Kidney epithelial cell (primary cell): ENCODE results near the gene PRMT7. TPM values are rescaled to one million over a fixed set of nuclear protein-coding genes. Genes with fewer than 3 reads are reported as not detected.
A peak's percentile ranks its signal among the peaks of the same experiment; 100 is the strongest.

Experiments
- DNase-seq: peaks from one replicate; pipeline ENCODE4 v3.0.0-alpha.2; 2010; ENCODE audit warnings: low read depth
- H3K27me3 ChIP-seq: 2 replicates; pipeline ENCODE4 v1.6.0; 2011; ENCODE audit warnings: low read length; ENCODE audit not compliant: control insufficient read depth, insufficient read depth
- H3K36me3 ChIP-seq: 2 replicates; pipeline ENCODE4 v1.5.1; 2011; ENCODE audit warnings: low read length; ENCODE audit not compliant: control insufficient read depth, insufficient read depth
- H3K4me3 ChIP-seq: 2 replicates; pipeline ENCODE4 v1.5.1; 2011; ENCODE audit warnings: low read depth, mild to moderate bottlenecking, control low read depth, low read length
- CTCF ChIP-seq: IDR thresholded peaks from 2 replicates; pipeline ENCODE4 v1.5.1; 2011; ENCODE audit warnings: mild to moderate bottlenecking, moderate library complexity, low read length, control low read depth, inconsistent platforms; ENCODE audit not compliant: insufficient read depth, poor library complexity, severe bottlenecking
- total RNA-seq: library from RNA; depleted of rRNA; stranded (reverse); fragments of >200 nt; gene quantifications from 2 replicates; pipeline ENCODE4 v1.2.3, GENCODE V29; 2015

PRMT7 gene
- total RNA-seq, 1 donor from 2014 or later: 41.8 TPM

- H3K36me3 ChIP-seq: peaks cover 3% of the 10 kb centered on the region
- H3K27me3 ChIP-seq: no peaks in the 10 kb centered on the region
- no peak overlapping the region for H3K4me3 ChIP-seq
- TF ChIP-seq CTCF: peak; percentile 18
- no peak for DNase-seq
Measured at GRCh38 chr16:68355447-68356248, 44.8 kb downstream of the PRMT7 start.

DNA sequence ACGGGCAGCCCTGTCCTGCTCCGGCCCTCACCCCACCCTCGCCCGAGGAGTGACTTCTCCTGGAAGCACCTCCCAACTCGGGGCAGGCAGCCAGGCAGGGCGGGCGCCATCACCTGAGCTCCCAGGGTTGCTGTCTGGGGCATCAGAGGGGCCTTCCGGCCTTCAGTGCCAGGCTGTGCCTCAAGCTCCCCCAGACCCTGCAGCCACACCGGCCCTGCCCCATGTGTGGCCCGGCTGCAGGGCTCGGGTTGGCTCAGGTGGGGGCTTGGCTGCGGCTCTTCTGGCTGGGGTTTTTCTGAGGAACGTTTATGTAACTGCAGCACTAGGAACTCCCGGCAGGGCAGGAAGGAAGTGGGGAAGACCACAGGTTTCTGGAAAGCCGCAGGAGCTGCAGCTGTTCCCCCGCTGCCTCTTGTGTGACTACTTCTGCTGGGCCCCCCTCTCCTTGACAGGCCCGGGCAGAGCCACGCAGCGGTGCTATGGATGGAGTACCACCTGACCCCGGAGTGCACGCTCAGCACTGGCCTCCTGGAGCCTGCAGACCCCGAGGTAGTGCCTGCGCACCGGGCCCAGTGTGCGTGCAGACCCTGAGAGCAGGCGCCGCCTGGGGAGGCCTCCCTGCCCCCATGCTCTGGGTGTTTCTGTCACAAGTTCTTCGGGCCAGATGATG is 45.6 kb downstream of the PRMT7 start:
- no peak for DNase-seq
- Histone ChIP-seq H3K27me3 (no peaks in the 10 kb centered on the region), H3K4me3 (no peak overlapping the region), H3K36me3 (peaks cover 3% of the 10 kb centered on the region)
- no peak for TF ChIP-seq CTCF

- peaks cover 3% of the 10 kb centered on the region for H3K36me3 ChIP-seq
- DNase-seq: no peak
Measured at GRCh38 chr16:68356919-68357286, 46.1 kb downstream of the PRMT7 start.

GRCh38 chr16:68357521-68357922 is 46.7 kb downstream of the PRMT7 start:
- Histone ChIP-seq H3K27me3 (no peaks in the 10 kb centered on the region), H3K36me3 (peaks cover 3% of the 10 kb centered on the region), H3K4me3 (no peak overlapping the region)
- TF ChIP-seq CTCF: no peak
- no peak for DNase-seq

More at GRCh38 chr16:68356919-68357286, 46.1 kb downstream of the PRMT7 start:
- H3K4me3 ChIP-seq: no peak overlapping the region
- no peaks in the 10 kb centered on the region for H3K27me3 ChIP-seq
- no peak for TF ChIP-seq CTCF

DNA sequence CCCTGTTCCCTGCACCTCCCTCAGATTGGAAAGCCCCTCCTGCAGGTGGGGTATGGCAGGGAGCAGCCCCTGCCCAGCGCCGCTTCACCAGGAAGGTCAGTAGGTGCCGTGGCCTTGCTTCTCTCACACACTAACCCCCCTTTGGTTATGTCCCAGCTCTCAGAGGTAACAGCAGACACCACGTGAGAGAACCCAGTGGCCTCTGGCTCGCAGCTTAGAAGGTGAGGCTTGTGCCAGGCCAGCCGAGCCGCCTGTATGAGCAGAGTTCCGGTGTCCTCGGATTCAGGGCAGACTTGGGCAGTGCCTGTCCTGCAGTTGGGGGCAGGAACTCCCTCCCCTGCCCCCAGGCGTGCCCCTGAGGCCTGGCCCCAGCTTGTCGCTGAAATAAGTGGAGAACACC is 47.1 kb downstream of the PRMT7 start:
- Histone ChIP-seq H3K36me3 (peaks cover 3% of the 10 kb centered on the region), H3K27me3 (no peaks in the 10 kb centered on the region), H3K4me3 (no peak overlapping the region)
- no peak for TF ChIP-seq CTCF
- DNase-seq: no peak
